Muscle of arm (tissue), 12 donors: ENCODE data around the gene CIAO3. TPM values are rescaled to one million over a fixed set of nuclear protein-coding genes. Genes with fewer than 3 reads are reported as not detected.

ENCODE experiments used
- DNase-seq: peaks from one replicate; pipeline ENCODE4 v3.0.0-alpha.2; 2013
- polyA plus RNA-seq, 12 donors: library from polyadenylated mRNA; unstranded; fragments of 120-200 nt; gene quantifications; one replicate each; pipeline ENCODE4 v1.2.1, GENCODE V29; 2013; ENCODE audit not compliant: insufficient read length in 12 of 12

CIAO3 gene
- polyA plus RNA-seq, 12 donors = 7.5 to 16.7 (median 15.7) TPM; not detected in 1

GRCh38 chr16:725463-726187 lies 15.2 kb downstream of the CIAO3 start:
- DNase-seq = no peak

DNA sequence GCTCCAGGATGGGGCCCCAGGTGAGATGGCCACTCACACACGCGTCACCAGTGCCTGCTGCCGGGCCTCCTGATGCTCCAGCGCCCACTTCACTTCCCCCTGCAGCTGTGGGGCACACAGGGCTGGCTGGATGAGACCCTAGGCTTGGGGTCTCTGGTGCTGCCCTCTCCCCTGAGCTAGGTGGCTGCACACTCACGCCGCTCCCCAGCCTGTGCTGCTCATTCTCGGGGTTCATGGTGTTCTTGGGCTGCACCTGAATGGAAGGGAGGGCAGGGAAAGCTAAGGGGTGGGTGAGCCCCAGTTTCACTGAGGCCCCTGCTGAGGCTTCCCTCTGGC lies 15.8 kb downstream of the CIAO3 start:
- no peak for DNase-seq

- DNase-seq = no peak
Observed at GRCh38 chr16:724188-725040, 16.4 kb downstream of the CIAO3 start.

DNA sequence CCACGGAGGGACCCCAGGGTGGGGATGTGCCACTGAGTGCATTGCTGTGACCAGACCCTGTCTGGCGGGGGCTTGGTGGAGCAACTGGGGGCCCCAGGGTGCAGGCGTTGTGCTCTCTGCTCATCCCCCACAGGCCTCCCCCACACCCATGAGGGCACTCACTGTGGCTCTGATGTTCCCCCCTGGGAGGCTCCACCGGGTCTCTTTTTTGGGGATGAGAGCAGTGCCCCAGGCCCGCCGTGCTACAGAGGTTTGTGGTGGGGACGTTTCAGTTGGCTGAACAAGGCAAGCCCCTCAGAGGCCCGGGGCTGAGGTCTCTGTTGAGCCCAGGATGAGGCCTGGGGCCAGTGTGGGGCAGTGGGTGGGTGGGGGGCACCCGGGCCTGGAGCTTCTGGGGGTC lies 17.1 kb downstream of the CIAO3 start:
- no peak for DNase-seq

DNA sequence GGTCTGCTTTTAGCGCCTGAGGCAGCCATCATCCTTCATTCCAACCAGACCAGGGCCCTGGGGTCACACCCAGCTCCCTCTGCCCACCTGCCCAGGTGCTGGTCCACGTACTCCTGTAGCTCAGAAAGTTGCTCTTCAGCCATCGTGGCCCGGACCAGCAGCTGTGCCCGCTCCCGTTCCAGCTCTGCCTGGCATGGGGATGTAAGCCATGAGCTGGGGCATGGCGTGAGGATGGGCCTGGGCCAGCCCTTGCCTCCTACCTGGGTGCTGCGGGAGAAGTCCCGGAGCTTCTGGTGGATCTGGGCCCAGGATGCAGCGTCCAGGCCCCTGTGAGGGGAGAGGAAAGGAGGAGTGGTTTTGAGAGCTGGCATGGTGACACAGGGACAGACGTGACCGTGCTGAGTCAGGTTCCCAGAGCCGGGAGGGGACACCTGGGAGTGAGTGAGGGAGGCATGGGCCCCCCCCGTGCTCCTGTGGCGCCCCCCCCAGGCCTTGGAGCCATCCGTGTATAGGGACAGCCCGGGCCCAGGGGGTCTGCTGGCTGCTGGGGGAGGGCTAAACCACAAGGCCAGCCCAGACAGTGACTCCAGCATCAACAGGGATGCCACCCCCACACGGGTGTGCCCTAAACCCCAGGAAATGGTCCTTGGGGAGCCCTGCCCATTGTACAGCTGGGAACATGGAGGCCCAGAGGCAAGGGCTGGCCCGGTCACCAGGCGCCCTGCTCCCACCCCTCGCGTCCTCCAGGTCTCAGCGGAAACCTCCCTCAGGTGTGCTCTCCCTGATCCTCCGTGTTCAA lies 17.8 kb downstream of the CIAO3 start:
- DNase-seq = no peak

DNA sequence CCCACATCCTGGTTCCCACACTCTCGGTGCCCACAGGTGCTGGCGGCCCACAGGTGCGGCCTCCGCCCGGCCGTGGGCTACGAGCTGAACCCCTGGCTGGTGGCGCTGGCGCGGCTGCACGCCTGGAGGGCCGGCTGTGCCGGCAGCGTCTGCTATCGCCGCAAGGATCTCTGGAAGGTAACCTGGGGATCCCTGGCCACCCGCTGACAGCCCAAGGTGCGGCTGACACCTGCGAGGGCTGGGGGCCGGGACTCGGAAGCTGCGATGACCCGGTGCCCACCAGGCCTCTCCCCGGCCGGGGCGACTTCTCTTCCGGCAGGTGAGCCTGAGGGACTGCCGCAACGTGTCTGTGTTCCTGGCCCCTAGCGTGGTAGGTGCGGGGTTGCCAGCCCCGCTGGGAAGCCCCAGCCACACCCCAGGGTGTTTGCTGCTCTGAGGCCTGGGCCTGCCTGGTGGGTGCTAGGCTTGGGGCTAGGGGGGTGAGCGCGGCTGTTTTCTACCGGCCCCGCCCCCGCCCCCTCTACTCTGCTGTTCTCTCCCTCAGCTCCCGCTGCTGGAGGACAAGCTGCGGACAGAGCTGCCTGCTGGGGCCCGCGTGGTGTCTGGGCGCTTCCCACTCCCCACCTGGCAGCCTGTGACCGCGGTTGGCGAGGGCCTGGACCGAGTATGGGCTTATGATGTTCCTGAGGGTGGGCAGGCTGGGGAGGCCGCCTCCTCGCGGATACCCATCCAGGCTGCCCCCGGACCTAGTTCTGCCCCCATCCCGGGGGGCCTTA lies 18.8 kb downstream of the CIAO3 start:
- DNase-seq = no peak

DNA sequence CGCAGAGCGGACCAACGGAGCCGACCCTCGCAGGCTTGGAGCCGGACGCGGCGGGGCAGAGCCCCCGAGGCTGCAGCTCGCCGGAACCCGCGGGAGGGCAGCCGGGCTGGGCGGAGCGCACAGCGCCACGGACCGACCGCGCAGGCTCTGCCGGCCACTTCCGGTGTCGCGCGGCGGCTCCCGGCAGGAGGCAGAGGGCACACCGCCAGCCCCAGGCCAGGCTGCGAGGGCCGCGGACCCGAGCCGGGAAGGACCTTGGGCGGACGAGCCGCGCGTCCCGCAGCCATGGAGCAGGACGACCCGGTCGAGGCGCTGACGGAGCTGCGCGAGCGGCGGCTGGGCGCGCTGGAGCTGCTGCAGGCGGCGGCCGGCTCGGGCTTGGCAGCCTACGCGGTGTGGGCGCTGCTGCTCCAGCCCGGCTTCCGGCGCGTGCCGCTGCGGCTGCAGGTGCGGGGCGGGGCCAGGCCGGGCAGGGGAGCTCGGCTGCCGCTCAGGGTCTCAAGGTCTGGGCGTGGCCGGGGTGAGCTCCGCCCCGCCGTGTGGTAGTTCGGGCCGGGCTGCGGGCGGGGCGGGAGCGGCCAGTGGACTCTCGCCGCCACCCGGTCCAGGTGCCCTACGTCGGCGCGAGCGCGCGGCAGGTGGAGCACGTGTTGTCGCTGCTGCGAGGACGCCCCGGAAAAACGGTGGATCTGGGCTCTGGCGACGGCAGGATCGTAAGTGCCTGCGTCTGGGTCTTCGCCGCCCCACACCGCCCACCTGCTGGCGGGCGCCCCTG lies 19.6 kb downstream of the CIAO3 start, which contains the start of gene ANTKMT:
Gene ANTKMT, plus strand, starts transcription at position 157 of the 775 bp plus-strand sequence. Its CDS starts 129 bp downstream, at position 286.
- DNase-seq = peak; percentile 57

GRCh38 chr16:720447-720989 lies 20.3 kb downstream of the CIAO3 start:
- peak; percentile 73 for DNase-seq

- no peak for DNase-seq
Observed at GRCh38 chr16:719815-720446, 20.9 kb downstream of the CIAO3 start.

GRCh38 chr16:718922-719321 lies 21.9 kb downstream of the CIAO3 start:
- DNase-seq = no peak

DNA sequence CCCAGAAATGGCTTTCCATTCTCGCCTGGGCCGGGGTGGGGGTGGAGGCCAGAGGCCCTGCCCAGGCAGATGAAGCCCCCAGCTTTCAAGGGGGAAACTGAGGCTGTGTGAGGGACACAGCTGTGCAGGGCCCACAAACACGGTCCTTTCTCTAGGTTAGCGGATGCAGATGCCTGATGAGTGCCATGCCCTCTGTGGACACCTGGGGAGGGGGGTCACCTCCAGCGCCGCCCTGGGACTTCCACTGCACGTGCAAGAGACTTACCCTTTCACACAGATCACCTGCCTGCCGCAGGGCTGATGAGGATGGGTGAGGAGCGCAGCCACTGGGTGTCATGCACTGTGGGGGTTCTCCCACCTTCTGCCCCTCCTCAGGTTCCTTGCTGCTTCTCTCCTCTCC lies 22.4 kb downstream of the CIAO3 start:
- no peak for DNase-seq

DNA sequence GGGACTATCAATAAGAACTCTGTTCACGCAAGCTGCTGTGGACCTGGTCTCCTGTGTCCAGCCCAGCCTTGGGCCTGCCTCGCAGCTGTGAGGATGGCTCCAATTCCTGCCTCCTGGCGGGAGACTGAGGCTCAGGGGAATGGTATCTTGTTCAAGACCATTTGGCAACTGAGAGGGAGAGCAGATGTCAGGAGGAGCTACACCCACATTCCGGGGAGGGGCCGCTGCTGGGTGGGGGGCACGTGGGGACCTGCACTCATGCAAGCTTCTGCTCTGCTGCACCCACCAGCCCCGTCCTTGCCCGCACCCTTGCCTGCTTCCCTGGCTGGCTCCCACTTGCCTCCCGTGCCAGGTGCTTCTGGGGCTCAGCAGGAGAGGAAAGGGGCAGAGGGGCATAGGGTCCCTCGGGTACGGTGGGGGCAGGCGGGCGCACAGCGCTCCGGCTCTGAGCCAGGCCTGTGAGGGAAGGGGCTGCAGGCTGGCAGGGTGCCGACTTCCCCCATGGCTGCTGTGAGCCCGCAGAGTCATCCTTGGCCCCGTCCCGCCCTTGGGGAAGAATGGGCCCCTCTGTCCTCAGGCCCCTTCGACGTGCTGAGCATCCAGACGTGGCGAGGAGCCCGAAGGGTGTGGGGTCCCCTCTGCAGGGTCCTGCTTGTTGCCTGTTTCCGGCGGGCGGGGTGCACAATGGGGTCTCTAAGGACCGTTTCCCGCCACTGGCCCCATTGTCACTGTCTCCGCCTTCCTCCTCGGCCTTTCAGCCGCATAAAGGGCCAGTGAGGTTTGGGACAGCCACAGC lies 23.1 kb downstream of the CIAO3 start:
- no peak for DNase-seq

DNA sequence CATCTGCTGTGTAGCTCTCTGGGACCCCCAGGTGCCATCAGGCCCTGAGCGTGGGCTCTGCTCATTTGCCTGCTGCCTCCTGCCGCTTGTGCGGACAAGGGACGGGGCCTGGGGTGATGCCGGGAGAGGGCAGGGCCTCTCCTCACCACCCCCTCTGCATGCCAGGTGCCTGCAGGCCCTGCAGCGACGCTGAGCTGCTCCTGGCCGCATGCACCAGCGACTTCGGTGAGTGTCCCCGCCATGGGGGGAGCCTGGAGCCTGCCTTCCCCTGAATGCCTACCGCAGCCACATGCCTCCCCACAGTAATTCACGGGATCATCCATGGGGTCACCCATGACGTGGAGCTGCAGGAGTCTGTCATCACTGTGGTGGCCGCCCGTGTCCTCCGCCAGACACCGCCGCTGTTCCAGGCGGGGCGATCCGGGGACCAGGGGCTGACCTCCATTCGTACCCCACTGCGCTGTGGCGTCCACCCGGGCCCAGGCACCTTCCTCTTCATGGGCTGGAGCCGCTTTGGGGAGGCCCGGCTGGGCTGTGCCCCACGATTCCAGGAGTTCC lies 23.9 kb downstream of the CIAO3 start:
- DNase-seq = no peak

DNA sequence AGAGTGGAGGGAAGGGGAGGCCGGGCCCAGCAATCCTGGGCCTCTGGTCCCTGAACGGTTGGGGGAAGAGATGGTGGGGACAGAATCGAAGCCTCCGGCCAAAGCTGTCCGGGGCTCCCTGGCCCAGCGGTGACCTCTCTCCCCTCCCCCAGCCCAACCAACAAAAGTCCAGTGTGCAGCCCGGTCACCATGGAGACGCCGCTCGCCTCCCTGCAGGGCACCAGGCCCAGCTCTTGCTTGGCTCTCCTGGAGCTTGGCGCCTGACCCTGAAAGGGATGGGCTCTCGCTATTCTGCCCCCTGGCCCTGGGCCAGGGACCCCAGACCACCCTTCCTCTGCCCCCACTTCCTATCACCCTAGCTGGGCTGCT lies 24.6 kb downstream of the CIAO3 start:
- DNase-seq = no peak

DNA sequence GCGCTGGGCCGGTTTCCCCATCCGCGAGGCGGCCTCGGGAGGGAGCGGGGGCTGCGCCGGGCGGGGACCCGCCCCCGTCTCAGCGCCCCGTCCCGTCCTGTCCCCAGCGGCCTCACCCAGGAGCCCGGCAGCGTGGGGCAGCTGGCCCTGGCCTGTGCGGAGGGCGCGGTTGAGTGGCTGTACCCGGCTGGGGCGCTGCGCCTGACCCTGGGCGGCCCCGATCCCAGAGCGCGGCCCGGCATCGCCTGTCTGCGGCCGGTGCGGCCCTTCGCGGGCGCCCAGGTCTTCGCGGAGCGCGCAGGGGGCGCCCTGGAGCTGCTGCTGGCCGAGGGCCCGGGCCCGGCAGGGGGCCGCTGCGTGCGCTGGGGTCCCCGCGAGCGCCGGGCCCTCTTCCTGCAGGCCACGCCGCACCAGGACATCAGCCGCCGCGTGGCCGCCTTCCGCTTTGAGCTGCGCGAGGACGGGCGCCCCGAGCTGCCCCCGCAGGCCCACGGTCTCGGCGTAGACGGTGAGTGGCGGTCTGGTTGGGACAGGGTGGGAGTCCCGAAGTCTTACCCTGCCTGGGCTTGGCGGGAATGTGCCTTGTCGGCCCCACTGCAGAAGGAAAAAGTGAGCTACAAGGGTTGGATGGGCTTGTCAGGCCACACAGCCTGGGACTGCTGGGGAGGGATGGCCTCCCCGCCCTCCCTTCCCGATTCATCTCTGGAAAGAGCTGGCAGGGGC lies 25.2 kb downstream of the CIAO3 start:
- no peak for DNase-seq

DNA sequence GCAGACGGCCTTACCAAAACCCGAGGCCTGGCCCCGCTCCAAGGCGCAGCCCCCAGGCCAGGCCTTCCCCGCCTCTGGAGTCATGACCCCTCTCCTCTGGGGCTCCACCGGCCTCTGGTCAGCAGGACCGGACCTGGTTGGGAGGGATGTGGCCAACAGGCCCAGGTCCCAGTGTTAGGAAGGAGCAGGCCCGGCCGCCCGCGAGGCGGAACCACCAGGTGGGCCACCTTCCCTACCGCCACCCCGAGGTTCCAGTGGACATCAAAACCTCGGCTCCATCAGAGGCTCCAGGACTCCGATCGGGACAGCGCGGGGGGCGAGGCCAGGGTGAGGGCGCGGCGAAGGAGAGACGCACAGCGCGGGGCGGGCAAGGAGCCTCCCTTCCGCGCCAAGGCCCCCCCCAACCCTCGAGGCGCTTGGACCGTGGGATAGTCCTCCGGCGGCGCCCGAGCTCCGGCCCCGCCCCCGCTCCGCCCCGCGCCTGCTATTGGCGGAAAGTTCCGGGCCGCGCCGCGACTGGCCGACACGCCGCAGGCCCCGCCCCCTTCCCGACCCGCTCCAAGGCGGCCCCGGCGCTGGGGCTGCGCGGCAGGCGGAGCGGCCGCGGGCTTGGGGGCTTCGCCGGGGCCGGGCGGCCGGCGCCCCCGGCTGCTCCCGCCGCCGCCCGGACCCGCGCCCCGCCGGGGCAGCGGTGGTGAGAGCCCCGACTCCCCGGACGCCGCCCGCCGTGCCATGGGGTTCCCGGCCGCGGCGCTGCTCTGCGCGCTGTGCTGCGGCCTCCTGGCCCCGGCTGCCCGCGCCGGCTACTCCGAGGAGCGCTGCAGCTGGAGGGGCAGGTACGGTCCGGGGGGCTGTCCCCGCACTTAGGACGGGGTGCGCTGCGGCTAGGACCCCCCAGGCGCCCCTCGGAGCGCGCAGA lies 26.0 kb downstream of the CIAO3 start, which contains the start of gene METRN:
Gene METRN, plus strand, starts transcription at position 561 of the 919 bp plus-strand sequence. Its CDS starts 172 bp downstream, at position 733.
- peak; percentile 90 for DNase-seq

DNA sequence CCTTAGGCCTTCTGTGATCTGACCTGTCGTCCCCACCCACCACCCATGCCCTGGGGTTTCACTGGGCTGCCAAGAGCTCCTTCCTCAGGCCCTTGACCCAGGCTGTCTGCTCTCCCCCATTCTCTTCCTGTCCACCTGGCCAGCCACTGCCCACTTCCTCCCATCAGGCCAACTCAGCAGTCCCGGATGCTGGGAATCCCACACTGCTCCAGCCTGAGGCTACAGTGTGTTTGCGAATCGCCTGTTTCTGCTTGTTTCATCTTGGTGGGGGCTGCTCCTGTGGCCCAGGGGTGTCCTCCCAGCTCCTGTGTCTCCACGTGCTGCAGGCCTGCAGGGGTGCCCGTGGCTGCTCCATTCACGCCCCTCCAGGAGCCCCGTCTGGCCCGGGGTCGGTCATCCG lies 26.7 kb downstream of the CIAO3 start:
- no peak for DNase-seq
